ENCODE data around the gene BLM.

DNA sequence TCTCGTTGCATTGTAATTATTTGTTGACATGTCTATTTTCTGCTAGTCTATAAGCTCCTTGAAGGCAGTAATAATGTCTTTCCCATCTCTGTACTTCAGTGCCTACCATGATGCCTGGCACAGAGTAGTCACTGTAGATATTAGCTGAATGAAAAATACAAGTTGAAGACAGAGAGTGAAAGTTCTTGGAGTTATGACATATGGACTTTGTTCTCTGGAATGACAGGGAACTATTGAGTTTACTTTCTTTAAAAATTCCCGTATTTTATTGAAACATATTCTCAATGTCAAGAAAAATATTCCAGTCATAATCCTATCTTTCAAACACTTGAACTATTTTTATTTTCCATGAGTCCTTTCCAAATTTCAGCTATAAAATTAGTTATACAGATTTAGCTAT, 3.0 kb downstream of the BLM start:
- TF ChIP-seq, protein P1, sequence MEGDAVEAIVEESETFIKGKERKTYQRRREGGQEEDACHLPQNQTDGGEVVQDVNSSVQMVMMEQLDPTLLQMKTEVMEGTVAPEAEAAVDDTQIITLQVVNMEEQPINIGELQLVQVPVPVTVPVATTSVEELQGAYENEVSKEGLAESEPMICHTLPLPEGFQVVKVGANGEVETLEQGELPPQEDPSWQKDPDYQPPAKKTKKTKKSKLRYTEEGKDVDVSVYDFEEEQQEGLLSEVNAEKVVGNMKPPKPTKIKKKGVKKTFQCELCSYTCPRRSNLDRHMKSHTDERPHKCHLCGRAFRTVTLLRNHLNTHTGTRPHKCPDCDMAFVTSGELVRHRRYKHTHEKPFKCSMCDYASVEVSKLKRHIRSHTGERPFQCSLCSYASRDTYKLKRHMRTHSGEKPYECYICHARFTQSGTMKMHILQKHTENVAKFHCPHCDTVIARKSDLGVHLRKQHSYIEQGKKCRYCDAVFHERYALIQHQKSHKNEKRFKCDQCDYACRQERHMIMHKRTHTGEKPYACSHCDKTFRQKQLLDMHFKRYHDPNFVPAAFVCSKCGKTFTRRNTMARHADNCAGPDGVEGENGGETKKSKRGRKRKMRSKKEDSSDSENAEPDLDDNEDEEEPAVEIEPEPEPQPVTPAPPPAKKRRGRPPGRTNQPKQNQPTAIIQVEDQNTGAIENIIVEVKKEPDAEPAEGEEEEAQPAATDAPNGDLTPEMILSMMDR (IDR thresholded peaks at IDR 0.05): no peak
- TF ChIP-seq POLR2A (IDR thresholded peaks at IDR 0.05): no peak
